ENCODE results near the gene ZBED4.
A peak's percentile ranks its signal among the peaks of the same experiment; 100 is the strongest.
"Not testable (repeated sequence)": the region's sequence is repeated elsewhere in the genome, so short reads cannot be mapped to it uniquely, and the experiment has no call there.

The ZBED4 gene, protein sequence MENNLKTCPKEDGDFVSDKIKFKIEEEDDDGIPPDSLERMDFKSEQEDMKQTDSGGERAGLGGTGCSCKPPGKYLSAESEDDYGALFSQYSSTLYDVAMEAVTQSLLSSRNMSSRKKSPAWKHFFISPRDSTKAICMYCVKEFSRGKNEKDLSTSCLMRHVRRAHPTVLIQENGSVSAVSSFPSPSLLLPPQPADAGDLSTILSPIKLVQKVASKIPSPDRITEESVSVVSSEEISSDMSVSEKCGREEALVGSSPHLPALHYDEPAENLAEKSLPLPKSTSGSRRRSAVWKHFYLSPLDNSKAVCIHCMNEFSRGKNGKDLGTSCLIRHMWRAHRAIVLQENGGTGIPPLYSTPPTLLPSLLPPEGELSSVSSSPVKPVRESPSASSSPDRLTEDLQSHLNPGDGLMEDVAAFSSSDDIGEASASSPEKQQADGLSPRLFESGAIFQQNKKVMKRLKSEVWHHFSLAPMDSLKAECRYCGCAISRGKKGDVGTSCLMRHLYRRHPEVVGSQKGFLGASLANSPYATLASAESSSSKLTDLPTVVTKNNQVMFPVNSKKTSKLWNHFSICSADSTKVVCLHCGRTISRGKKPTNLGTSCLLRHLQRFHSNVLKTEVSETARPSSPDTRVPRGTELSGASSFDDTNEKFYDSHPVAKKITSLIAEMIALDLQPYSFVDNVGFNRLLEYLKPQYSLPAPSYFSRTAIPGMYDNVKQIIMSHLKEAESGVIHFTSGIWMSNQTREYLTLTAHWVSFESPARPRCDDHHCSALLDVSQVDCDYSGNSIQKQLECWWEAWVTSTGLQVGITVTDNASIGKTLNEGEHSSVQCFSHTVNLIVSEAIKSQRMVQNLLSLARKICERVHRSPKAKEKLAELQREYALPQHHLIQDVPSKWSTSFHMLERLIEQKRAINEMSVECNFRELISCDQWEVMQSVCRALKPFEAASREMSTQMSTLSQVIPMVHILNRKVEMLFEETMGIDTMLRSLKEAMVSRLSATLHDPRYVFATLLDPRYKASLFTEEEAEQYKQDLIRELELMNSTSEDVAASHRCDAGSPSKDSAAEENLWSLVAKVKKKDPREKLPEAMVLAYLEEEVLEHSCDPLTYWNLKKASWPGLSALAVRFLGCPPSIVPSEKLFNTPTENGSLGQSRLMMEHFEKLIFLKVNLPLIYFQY

DNA sequence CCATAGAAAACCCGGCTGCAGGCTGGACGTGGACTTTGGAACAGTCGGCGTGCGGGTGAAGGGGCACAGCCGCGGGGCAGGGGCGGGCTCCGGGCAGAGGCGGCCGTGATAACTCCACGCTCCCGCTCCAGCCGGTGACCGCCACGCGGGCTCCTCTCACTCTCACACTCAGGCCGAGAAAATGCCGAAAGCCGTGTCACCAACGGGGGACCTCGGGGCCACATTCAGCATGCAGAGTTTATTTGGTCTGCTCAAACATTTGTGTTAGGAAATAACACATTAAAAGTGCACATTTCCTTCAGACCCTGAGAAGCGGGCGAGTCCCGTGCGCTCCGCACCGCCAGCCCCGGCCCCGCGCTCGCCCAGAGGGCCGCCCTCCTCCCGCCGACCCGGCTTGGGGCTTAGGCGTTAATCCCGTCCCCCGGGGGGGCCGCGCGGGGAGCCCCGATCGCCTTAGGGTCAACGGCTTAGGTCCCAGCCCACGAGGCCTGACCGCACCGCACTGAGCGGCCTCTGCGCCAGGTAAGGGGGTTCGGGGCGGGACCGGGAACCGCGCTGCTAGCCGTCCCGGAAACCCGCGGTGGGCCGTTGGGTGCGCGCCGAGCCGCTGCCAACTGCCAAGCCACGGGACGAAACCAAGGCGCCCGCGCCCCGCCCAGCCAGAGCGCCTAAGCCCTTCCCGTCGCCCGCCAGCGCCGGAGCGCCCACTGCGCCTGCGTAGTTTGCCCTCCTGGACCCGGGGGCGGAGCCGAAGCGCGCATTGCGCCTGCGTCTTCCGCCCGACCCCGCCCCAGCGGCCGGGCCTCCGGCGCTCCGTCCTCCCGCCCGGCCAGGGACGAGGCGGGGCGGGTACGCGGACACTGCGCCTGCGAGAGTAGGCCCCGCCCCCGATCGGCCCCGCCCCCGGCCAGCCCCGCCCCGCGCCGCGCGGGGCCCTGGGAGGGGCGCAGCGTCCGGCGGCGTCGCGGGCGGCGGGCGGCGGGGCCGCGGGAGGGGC is at the start of gene ZBED4:
TSS of gene ZBED4 (plus strand) at position 947 of the 997 bp plus-strand sequence. CDS start 29,819 bp downstream, outside the sequence.
- DNase-seq = peak; percentile 62

- no peak for DNase-seq
These were observed 46.5 kb upstream of the ZBED4 start for GRCh38 chr22:49807129-49807528.

- no peak for DNase-seq
These were observed 45.6 kb upstream of the ZBED4 start for GRCh38 chr22:49807780-49808708.

- DNase-seq = no peak
These were observed 43.2 kb upstream of the ZBED4 start for GRCh38 chr22:49810363-49811019.

- DNase-seq = no peak
These were observed 42.4 kb upstream of the ZBED4 start for GRCh38 chr22:49811020-49811791.

DNA sequence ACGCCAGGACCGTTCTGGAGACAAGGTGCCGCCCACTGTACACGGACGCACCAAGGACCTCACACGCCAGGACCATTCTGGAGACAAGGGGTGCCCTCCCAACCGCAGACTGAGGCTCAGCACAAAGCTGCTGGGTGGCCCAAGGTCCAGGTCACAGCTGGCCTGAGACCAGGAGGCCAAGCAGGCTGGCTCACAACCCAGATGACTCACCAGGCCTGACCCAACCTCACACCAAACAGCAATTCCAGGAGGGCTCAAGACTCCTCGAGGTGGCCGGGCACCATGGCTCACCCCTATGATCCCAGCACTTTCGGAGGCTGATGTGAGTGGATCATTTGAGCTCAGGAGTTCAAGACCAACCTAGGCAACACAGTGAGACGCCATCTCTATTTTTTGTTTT is 40.8 kb upstream of the ZBED4 start:
- no peak for DNase-seq

- no peak for DNase-seq
These were observed 39.4 kb upstream of the ZBED4 start for GRCh38 chr22:49814164-49814686.

GRCh38 chr22:49814856-49815255 is 38.8 kb upstream of the ZBED4 start:
- DNase-seq = no peak

DNA sequence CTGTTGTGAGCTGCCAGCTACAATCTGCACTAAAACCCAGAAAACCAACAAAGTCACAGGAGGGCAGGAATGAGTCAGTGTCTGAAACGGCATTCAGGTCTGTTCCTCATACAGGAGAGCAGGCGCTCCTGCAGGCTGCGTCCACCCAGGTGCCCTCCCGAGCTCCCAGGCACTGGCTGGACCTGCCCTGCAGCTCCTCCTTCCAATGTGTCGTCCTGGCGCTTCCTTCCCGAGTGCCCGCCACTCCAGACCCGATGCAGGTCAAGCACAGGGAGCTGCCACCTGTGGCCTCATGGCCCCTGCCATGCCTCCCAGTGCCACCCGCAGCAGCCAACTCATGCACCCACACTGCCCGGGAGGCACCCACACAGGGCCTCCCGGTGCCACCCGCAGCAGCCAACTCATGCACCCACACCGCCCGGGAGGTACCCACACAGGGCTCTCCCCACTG is 38.0 kb upstream of the ZBED4 start:
- no peak for DNase-seq

DNA sequence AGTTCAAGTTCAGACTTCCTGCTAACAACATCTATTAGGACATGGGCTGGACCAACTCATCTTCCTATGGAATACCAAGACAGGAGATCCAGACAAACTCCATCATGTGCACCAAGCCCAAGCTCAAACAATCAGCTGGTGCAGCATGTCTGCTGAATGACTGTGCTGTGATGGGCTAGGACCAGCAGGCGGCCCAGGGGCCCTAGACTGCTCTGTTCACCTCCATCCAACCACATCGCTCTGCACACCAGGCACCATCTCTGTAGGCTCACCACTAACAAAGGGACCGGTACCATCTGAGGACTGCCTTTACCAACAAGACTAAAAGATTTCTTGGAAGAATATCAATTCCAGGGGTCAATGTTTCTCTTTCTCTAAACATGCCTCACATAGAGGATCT is 36.3 kb upstream of the ZBED4 start:
- DNase-seq = no peak

DNA sequence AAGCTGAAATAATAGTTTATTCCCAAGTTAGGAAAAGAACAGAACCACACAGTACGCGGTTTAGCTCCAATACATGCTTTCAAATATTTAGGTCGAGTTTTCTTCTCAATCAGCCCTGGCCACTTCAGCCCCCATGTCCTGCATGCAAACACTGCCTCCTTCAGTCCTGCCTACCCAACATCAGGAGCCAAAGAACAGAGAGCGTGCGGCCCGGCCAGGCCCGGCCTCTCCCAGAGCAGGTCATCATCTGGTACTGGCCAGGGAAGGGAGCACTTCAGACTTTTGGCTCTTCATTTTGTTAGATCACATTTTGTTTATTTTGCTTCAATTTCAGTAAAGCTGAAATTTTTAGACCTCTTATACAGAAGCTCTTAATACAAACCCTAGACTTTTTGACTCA is 32.7 kb upstream of the ZBED4 start:
- no peak for DNase-seq

DNA sequence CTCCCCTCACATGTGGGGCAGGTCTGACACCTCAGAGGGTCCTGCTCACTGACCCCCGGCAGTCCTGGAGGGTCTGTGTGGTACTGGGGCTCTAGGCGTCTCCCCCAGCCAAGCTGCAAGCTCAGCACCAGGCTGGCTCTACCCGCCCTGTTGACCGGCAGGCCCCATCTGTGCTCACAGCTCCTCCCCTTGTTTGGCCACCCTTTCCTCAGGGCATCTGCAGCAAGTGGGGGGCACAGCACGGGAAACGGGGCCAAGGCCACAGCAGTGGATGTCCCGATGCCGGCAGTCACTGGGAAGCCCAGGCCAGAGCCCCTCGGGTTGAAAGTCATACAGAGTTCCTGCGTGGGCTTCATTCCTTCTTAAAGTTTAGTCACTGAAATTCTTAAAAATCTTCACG is 31.9 kb upstream of the ZBED4 start:
- DNase-seq = not testable (repeated sequence)

GRCh38 chr22:49823289-49824045 is 30.2 kb upstream of the ZBED4 start:
- DNase-seq = no peak

DNA sequence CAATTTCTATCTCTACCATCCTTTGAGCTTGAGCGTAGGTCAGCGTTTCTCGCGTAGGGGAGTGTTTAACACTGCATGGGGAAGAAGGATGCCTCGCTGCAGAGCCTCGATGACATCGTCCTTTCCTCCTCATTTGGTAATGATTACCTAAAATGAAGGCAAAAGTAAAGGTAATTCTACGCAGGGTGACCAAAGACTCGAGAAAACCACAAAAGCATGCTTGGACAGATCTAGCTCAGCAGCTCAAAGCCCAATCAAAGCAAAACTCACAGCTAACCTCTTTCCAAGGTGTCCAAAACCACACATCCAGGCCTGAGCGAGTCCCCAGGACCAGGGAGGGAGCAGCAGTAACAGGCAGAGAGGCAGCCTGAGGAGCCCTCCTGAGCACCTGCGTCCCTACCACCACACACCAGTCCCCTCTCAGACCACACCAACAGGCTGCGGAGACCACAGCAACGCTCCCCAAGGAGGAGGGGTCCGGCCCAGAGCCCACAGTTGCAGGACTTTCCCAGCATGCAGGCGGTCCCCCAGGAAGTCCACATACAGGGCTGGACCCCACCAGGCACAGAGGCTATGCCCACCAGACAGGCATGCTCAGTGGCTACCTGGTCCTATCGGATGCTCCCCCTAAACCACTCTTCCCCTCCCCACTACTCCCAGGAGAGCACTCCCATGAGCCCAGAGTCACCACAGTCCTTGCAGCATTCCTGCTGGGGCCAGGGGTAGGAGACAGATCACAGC is 29.3 kb upstream of the ZBED4 start:
- no peak for DNase-seq

- DNase-seq = no peak
These were observed 28.7 kb upstream of the ZBED4 start for GRCh38 chr22:49824936-49825335.

DNA sequence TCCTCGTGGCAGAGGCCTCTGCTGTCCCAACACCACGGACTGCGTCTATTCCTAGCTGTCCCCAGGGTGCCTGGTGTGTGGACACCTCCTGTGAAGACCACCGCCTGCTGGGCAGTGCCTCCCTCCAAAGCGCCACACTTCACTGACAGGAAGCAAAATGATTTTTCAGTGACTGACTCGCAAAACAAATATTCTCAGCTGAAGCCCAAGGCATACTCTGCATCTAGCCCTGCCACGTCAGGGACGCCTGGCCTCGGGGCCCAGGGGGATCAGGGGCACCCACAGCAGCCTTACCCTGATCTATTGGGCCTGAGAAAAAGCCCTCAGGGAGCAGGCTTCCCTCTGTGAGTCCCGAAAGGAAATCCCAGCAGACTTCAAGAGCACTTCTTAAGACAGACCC is 28.2 kb upstream of the ZBED4 start:
- no peak for DNase-seq

DNA sequence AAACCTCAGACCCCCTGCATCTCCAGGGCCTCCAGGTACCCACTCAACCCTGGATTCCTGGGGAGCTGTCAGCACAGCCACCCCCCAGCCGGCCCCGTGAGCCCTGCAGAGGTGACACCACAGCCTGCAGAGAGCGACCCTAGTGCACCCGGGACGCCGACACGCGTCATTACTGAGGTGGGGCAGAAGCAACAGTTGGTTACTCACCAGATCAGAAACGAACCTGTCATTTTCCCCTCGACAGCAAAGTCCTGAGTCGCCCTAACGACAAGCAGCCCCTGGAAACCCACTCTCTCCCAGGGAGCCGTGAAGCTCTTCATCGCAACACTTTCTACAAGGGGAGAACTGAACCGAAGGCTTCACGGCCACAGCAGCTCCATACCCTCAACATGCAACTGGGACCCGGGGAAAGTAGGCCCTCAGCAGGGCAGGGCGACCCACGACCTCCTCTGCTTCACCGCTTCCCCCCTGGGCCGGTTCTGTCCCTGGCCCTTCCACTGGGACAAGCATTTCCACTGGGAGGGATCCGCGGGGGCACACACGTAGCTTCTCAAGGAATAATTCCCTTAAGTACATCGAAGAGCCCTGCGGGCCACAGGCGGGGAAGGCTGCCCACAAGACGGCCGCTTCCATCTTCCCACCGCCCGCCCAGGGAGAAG is 27.6 kb upstream of the ZBED4 start:
- no peak for DNase-seq

All from NCI-H1092 treated with DMSO at 0.1 percent for 48 hours (cell line).